Stimulated activated CD4-positive, alpha-beta T cell treated with anti-CD3 and anti-CD28 coated beads, Interleukin-12 subunit alpha, Interleukin-12 subunit beta, amount 100 ng/mL, for 48 hours (primary cell): ENCODE results near the gene MPPED2.

Source experiments
- DNase-seq, 3 donors: peaks; one replicate each; pipeline ENCODE4 v3.0.0-alpha.2; 2020; ENCODE audit warnings: low read depth in 2 of 3, low spot score in 1 of 3

Gene MPPED2

GRCh38 chr11:30365793-30366517, 220.2 kb downstream of the MPPED2 start:
- DNase-seq: no peak

GRCh38 chr11:30364837-30365482, 221.2 kb downstream of the MPPED2 start:
- DNase-seq: no peak

DNA sequence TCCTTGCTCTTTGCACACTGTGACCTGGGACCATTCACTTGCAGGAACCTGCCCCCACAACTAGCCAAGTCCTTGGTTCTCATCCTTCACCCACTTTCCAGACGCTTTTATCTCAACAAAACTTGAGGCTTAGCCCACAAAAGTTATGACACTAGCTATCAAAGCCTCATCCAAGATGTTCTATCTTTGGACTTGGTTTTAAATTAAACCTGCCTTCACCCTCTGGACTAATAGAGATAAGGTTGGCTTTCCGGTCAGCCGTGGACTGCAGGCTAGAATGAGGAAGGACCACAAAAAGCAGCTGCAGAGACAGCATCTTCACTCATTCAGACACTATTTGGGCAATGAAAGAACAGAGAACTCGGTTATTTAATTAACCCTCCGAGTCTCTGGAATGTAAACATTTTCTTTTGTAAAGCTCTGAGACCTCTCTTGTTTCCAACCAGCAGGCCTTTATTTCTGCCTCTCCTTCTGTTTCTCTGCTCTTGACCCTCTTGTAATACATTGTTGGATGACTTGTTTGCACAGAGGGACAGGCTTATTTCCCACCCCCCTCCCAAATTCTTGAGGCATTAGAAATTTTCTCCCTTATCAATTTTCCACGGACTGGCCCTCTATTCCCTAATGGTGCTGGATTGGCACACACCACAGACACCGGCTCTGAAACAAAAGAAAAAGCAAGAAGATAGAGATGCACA, 221.9 kb downstream of the MPPED2 start:
- DNase-seq: no peak

DNA sequence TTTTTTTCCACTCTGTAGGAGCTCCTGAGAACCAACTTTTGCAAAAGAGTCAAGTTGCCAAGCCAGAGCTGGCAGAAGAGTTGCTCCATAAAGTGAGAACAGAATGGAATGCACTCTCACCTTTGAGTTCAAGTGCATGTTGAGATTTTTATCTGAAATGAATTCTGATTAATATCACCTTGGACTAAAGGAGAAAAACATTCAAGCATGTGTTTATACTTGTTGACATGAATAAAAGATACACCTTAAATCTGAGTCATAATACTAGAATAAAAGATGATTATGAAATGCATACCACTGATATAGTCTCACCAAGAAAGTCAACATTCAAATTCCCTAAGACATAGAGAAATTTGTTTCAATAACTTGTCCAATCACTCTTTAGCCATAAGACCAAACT, 225.4 kb downstream of the MPPED2 start:
- DNase-seq: no peak
